HG02973 (cell line): ENCODE data around the gene ATAD2B.

Experiments
- ATAC-seq: cut with Tn5 transposase; IDR thresholded peaks from one replicate; pipeline ENCODE4 v1.9.1; 2021; ENCODE audit warnings: moderate library complexity; ENCODE audit not compliant: unreplicated experiment

ATAD2B gene

DNA sequence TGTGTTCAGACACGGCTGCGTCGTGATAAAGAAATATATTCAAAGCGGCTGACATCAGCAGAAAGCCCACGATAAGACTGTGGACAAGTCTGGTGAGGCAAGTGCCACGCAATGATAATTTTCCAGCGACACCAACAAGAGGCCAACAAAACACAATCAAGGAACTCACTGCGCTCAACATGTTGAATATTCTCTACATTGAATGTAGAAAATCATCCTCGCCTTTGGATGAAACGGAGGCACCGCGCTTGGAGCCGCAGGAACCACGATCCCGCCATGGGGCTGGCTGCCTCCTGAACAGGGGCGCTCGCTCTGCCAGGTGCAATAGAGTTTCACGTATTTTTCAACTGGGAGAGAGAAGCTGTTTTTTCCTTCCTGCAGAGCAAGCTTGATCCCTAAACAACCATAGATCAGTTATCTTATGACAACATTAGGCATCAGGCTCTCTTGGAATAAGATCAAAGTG, 220.3 kb downstream of the ATAD2B start:
- no peak for ATAC-seq

DNA sequence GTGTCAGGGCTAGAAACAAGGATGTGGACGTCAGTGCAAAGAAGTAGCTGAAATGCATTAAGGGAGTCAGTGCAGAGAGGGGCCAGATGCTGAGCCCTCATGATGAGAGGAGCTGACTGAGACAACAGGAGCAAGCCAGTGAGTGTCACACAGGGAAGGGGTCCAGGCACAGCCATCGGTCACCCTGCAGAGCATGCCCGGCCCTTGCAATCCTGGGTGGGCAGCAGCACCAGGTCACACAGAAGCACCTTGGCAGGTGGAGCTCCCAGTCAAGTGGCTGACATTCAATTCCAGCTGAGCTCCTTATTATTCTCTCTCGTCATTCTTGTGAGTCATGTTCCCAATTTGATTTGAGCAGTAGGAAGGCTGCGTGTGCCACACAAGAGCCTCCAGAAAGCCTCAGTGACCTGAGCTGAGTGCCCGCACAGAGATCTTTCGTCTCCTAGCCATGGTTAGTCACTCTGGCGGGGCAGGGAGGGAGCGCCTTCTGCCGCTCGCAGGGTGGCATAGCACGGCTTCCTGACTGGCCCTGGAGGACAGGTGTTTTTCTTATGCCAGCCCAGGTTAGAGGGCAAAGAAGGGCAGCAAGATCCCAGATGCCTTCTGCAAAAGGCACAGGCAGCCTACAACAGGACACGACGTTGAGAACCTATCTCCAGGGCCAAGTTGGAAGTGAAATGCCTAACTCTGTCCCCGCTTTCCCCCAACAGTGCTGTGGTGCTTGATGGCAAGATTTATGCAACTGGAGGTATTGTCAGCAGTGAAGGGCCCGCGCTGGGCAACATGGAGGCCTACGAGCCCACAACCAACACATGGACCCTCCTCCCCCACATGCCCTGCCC, 220.9 kb downstream of the ATAD2B start:
- no peak for ATAC-seq

DNA sequence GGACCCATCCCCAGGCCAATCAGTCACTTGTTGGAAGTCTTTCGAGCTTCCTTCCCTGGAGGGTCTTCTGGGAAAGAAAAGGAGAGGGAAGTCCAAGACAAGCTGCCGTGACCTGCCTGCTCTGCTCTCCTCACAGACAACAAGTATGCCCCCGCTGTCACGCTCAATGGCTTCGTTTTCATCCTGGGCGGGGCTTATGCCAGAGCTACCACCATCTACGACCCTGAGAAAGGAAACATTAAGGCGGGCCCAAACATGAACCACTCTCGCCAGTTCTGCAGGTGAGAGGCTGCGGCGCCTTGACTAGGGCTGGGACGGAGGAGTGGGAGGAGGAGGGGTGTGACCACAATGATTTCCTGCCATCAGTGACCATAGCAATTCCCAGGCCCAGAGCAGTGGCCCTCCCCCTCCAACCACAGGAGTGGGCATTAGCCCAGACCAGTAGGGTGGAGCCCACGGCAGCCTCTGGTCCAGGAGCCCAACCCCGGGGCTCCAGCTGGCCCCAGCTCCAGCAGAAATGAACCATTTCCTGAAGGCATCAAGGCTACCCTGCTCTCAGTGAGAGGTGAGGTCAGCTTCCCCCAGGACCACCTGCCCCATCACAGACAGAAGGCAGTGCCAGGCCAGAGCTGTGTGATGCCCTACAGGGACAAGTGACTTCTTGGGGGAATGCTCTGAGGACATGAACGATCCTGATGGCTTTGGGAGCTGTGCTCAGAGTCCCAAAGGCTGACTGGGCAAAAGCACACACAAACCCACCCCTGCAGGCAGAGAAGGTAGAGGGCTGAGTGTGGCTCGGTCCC, 223.1 kb downstream of the ATAD2B start:
- no peak for ATAC-seq

DNA sequence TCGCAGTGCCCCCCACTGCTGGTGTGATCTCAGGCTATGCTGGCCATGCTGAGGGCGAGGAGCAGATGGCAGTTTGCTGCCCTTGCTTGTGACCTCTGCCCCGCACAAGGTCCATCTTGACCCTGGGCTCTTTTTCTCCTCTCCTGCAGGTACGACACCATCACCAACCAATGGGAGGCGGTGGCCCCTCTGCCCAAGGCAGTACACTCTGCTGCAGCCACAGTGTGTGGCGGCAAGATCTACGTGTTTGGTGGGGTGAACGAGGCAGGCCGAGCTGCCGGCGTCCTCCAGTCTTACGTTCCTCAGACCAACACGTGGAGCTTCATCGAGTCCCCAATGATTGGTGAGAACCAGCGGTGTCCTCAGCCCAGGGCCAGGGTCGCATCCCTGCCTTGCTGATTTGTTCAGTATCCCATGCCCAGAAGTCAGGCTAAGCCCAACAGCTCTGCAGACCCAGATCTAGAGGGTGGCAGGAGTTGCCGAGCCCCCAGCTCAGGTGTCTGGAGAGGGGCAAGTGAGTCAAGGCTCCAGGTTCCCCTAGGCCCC, 223.8 kb downstream of the ATAD2B start:
- ATAC-seq: no peak

DNA sequence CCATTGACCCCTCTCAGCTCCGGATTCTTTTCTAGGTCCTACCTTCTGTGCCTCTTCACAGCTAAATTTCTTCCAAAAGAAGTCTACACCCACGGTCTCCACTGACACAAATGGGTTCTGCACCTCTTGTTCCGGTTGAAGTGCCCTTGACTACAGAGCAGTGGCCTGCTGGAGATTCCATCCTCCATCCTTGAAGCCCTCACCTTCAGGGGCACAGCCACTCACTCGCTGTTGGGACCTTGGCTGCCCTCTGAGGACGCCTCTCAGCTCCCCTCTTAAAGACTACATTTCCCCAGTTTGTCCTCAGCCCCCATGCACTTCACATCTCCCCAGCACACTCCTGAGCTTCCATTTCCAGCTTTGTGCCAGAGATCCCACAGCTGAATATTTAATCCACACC, 226.3 kb downstream of the ATAD2B start:
- no peak for ATAC-seq

DNA sequence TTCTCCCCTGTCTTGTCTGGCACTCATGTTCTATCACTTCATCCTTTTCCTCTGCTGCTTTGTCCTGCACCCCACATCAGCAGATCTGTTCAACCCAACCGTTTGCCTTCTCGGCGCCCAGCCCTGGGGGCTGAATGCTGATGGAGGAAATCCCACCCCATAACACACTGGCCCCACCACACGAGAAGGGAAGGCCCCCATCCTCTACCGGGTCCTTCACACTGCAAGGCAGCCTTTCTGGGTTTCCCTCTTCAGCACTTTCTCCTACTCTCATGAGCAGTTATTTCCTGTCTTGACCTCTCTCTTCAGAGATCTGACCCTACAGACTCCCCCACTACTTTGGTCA, 227.4 kb downstream of the ATAD2B start:
- ATAC-seq: no peak

DNA sequence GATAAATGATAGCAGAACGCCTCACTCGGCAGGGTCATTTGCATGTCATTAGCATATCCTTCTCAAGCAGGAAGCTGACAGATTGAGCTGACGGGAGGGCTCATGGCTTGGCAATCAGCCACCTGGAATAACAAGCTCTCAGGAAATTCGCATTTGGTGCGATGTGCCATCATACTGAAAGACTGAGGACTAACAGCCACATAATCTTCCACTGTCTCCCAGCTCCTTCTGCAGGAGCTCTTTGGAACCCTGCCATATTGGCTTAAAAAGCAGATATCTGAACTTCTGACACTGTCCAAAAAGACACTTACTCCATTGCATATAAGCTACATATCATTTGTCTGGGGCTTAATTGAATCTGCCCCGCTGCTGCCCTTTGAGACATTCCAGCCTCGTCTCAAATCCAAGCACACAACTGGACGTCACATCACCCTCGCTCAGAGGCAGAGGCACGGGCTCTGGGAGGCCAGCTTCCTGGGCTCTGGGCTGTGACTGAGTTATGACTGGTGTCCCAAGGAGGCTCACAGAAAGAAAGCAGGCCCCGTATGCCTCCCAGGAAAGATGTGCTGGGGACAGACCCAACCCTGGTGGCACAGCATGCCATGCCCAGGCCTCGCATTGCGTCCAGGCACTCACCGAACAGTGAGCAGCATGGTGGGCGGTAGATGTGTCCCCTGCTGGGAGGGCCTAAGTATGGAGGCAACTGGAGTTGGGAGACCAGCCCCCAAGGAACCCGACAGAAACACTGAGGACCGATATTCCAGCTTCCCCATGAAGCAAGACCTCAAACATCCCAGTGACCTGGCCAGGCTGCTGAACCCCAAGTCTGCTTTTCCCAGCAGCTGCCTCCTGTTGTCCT, 228.0 kb downstream of the ATAD2B start:
- ATAC-seq: no peak
